Smooth muscle cell (in vitro differentiated cells): Measurements from ENCODE around the gene KMO. TPM values are rescaled to one million over a fixed set of nuclear protein-coding genes. Genes with fewer than 3 reads are reported as not detected.

ENCODE experiments used
- DNase-seq: peaks from one replicate; lab custom pipeline; 2025; ENCODE audit not compliant: unreplicated experiment; lab: John Stamatoyannopoulos, UW
- H2AFZ ChIP-seq: fragments of 200-600 bp; sonication (generic); 2 replicates; pipeline ENCODE4 v1.6.0; 2016; ENCODE audit warnings: antibody characterized with exemption, low read depth, mild to moderate bottlenecking
- H3F3A ChIP-seq: fragments of 200-600 bp; sonication (generic); 2 replicates; pipeline ENCODE4 v1.6.0; 2017; ENCODE audit warnings: antibody characterized with exemption, low read depth
- H3K27ac ChIP-seq: fragments of 200-600 bp; sonication (generic); 2 replicates; pipeline ENCODE4 v1.5.1; 2016; ENCODE audit warnings: low read depth, mild to moderate bottlenecking
- H3K27me3 ChIP-seq: fragments of 200-600 bp; sonication (generic); 2 replicates; pipeline ENCODE4 v1.6.1; 2016; ENCODE audit warnings: low read depth, mild to moderate bottlenecking
- H3K36me3 ChIP-seq: fragments of 200-600 bp; sonication (generic); 2 replicates; pipeline ENCODE4 v1.5.1; 2016; ENCODE audit warnings: low read depth
- H3K4me1 ChIP-seq: fragments of 200-600 bp; sonication (generic); 2 replicates; pipeline ENCODE4 v1.5.1; 2016; ENCODE audit warnings: low read depth
- H3K4me2 ChIP-seq: fragments of 200-600 bp; sonication (generic); 2 replicates; pipeline ENCODE4 v1.6.0; 2016; ENCODE audit warnings: mild to moderate bottlenecking
- H3K4me3 ChIP-seq: fragments of 200-600 bp; sonication (generic); 2 replicates; pipeline ENCODE4 v1.5.1; 2016; ENCODE audit warnings: mild to moderate bottlenecking
- H3K79me2 ChIP-seq: fragments of 200-600 bp; sonication (generic); 2 replicates; pipeline ENCODE4 v1.6.0; 2016; ENCODE audit warnings: low read depth, mild to moderate bottlenecking
- H3K9ac ChIP-seq: fragments of 200-600 bp; sonication (generic); 2 replicates; pipeline ENCODE4 v1.6.0; 2016; ENCODE audit warnings: low read depth
- H3K9me3 ChIP-seq: fragments of 200-600 bp; sonication (generic); replicated peaks from 2 replicates; pipeline ENCODE4 v1.5.1; 2016; ENCODE audit warnings: low read depth
- H4K20me1 ChIP-seq: fragments of 200-600 bp; sonication (generic); 2 replicates; pipeline ENCODE4 v1.6.0; 2016; ENCODE audit warnings: low read depth
- WGBS: methylation state at CpG from one replicate; pipeline ENCODE4 v1.1.7; 2016; ENCODE audit warnings: low lambda C conversion rate; 5-methylcytosine and 5-hydroxymethylcytosine counted together
- polyA plus RNA-seq: library from polyadenylated mRNA; unstranded; fragments of >200 nt; fragmentation: Nextera tagmentation; extraction: Ambion mirVana; gene quantifications from 2 replicates; pipeline ENCODE4 v1.2.1, GENCODE V29; 2016
- total RNA-seq: library from RNA; depleted of rRNA; stranded (reverse); fragments of >200 nt; gene quantifications from 2 replicates; pipeline ENCODE4 v1.2.3, GENCODE V29; 2014
- TF ChIP-seq, protein P1 (sequence below): fragments of 200-600 bp; sonication (generic); IDR thresholded peaks from 2 replicates; pipeline ENCODE4 v1.5.1; 2017; ENCODE audit warnings: borderline replicate concordance, mild to moderate bottlenecking, antibody characterized with exemption; ENCODE audit not compliant: insufficient read depth, poor library complexity, severe bottlenecking

The KMO gene
- total and polyA plus RNA-seq, 2 experiments from 2014 or later, result 0.09 TPM

DNA sequence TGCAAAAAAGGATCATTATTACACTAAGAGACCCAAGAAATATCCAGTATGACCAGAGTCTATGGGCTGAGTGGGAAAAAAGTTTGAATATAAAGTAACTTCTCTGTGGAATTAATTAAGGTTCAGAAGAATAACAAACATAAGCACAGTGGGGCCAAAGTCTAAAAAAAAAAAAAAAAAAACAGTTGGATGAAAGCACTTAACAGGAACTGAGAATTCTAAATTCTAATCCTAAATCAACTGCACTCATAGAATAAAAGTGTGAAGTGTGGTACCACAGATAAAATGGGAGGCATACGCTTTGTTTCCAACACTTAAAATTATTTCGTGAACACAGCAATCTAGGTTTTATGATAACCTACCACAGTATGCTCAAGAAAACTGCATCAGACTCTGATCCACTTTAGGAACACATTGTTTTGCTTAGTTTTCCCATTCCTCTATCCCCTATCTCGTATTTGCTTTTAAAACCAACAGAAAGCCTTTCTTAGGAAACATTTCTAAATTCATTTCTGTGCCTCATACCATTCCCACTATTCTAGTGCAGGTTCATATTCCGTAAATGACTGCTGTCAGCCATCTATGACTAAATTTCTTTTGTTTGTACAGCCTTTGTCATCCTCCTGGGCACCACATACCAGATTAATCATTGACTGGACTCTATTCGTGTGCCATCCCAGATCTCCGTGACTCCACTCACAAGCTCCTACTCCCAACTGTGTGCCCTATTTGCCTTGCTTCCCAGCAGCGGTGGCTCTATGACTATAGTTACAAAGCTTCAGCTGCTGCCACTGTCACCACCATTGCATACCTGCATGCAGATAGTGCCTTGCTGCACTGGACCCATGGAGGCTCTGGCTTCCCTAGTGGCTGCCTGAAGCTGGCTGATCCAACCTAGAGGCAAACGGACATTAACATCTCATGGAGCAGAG is 83.1 kb downstream of the KMO start:
- no peak for DNase-seq
- Histone ChIP-seq H3K79me2 (no peaks in the 10 kb centered on the region), H3K27ac (no peak overlapping the region), H3K9me3 (no peaks in the 10 kb centered on the region), H3K4me1 (no peaks in the 10 kb centered on the region), H3K4me2 (no peak overlapping the region), H4K20me1 (no peaks in the 10 kb centered on the region), H3K36me3 (no peaks in the 10 kb centered on the region), H2AFZ (no peak overlapping the region), H3K9ac (no peak overlapping the region), H3K4me3 (no peak overlapping the region), H3F3A (no peaks in the 10 kb centered on the region), H3K27me3 (no peaks in the 10 kb centered on the region)
- 95% methylated on average over 8 of the region's 8 CpGs for WGBS
- TF ChIP-seq, protein P1, sequence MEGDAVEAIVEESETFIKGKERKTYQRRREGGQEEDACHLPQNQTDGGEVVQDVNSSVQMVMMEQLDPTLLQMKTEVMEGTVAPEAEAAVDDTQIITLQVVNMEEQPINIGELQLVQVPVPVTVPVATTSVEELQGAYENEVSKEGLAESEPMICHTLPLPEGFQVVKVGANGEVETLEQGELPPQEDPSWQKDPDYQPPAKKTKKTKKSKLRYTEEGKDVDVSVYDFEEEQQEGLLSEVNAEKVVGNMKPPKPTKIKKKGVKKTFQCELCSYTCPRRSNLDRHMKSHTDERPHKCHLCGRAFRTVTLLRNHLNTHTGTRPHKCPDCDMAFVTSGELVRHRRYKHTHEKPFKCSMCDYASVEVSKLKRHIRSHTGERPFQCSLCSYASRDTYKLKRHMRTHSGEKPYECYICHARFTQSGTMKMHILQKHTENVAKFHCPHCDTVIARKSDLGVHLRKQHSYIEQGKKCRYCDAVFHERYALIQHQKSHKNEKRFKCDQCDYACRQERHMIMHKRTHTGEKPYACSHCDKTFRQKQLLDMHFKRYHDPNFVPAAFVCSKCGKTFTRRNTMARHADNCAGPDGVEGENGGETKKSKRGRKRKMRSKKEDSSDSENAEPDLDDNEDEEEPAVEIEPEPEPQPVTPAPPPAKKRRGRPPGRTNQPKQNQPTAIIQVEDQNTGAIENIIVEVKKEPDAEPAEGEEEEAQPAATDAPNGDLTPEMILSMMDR, result no peak

DNA sequence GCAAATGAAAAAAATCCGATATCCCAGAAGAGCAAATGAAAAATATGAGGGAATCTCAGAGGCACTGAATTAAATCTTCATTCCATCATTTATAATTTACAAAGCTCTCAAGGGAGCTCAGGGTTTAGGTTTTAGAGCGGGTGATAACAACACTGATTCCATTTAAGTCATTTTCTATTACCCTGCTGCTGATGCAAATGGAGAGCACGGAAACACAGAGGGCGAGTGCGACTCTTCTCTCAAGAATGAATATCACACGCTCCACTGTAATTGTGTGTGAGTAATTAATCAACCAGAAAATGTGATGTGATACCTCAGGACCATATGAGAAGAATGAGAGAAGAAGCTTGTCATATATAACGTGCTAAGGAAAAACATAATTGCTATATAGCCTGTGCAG is 85.2 kb downstream of the KMO start:
- DNase-seq, result no peak
- no peaks in the 10 kb centered on the region for H3K36me3 ChIP-seq
- H3K4me3 ChIP-seq, result no peak overlapping the region
- H3K79me2 ChIP-seq, result no peaks in the 10 kb centered on the region
- no peak overlapping the region for H3K4me2 ChIP-seq
- H3F3A ChIP-seq, result no peaks in the 10 kb centered on the region
- H3K9ac ChIP-seq, result no peak overlapping the region
- no peaks in the 10 kb centered on the region for H3K27me3 ChIP-seq
- no peak overlapping the region for H3K27ac ChIP-seq
- H3K4me1 ChIP-seq, result no peaks in the 10 kb centered on the region
- 96% methylated on average over 7 of the region's 7 CpGs for WGBS
- H4K20me1 ChIP-seq, result no peaks in the 10 kb centered on the region
- H2AFZ ChIP-seq, result no peak overlapping the region
- H3K9me3 ChIP-seq, result no peaks in the 10 kb centered on the region
- TF ChIP-seq, protein P1, result no peak

DNA sequence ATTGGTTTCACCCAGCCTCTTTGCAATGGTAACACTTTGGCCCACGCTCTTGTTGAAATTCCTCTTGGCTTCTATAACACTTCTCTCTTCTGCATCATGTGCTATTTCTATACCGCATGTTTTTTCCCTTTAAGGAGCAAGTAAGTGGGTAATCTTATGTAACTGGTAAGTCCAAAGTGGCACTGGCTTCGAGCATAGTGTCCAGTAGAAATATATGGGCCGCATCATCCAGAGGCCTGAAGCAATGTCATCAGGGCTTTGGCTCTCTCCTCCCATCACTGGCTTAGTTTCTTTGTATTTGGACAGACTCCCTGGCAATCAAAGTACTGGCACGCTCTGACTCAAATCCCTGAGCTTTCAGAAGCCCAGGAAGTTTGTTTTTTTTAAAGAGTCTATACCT is 90.5 kb downstream of the KMO start:
- Histone ChIP-seq H3K4me2 (no peak overlapping the region), H3K9me3 (no peaks in the 10 kb centered on the region), H3K27ac (no peak overlapping the region), H3K9ac (no peak overlapping the region), H3K4me3 (no peak overlapping the region), H4K20me1 (no peaks in the 10 kb centered on the region), H3K79me2 (no peaks in the 10 kb centered on the region), H3K36me3 (no peaks in the 10 kb centered on the region), H2AFZ (no peak overlapping the region), H3K4me1 (no peaks in the 10 kb centered on the region), H3F3A (no peaks in the 10 kb centered on the region), H3K27me3 (no peaks in the 10 kb centered on the region)
- 91% methylated on average over 5 of the region's 5 CpGs for WGBS
- TF ChIP-seq, protein P1, result no peak
- DNase-seq, result no peak
